Epithelial cell of esophagus (primary cell): ENCODE data around the gene ANO6.

Experiments
- DNase-seq: peaks from one replicate; pipeline ENCODE4 v3.0.0; 2010; ENCODE audit warnings: low read depth
- H3K4me3 ChIP-seq: 2 replicates; pipeline ENCODE4 v1.5.1; 2011; ENCODE audit warnings: mild to moderate bottlenecking, low read length, control low read depth
- TF ChIP-seq, protein P1 (sequence below): IDR thresholded peaks from 2 replicates; pipeline ENCODE4 v1.5.1; 2011; ENCODE audit warnings: low read depth, mild to moderate bottlenecking, low read length, control low read depth, inconsistent platforms; ENCODE audit not compliant: insufficient read depth; ENCODE audit errors: missing control alignments

ANO6 gene

DNA sequence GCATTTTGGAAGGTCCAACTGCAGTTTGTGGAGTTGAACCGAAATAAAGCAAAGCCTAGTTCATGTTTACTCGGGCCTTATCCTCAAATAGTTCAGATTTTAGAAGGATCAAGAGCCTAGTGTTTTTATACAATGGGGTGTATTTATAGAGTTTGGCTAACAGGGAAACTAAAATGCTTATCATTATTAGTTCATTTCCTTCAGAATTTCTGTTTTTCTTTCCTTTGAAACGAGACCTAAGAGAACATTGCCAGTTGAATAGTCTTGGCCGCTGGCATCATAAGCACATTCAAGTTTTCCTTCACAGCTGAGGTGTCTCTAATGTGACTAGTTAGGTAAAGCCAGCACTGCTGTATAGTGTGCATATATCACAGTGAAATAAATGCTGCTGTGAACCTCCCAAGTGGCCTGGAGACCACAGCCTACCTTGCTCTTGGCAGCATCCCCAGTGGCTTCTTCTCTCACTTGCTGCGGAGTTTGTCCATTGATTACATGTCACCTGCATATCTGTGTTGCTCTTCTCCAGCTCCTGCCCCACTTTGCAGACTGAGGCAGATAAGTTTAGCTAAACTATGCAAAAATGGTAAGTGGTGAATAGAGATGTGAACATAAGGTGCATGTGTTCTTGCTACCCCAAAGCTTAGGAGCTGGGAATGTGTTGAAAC, 88.8 kb downstream of the ANO6 start:
- no peak for DNase-seq
- H3K4me3 ChIP-seq, result no peak overlapping the region

DNA sequence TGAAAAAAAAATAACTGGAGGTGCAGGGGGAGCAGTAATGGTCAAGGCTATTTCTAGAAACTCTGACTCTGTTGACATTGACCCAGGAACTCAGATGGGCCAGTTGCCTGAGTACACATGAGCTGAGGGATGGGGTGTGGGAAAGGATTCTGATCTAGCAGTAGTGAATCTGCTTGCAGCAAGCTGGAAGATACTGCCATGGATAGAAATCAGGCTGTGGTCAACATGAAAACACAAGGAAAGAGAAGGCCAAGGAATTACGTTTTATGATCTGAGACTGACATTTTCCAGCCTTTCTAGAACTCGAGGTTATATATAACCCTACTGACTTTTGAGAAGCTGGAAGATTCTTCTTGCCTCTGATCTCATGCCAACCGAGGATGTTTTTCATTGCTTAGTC, 90.0 kb downstream of the ANO6 start:
- no peak for DNase-seq
- TF ChIP-seq, protein P1, sequence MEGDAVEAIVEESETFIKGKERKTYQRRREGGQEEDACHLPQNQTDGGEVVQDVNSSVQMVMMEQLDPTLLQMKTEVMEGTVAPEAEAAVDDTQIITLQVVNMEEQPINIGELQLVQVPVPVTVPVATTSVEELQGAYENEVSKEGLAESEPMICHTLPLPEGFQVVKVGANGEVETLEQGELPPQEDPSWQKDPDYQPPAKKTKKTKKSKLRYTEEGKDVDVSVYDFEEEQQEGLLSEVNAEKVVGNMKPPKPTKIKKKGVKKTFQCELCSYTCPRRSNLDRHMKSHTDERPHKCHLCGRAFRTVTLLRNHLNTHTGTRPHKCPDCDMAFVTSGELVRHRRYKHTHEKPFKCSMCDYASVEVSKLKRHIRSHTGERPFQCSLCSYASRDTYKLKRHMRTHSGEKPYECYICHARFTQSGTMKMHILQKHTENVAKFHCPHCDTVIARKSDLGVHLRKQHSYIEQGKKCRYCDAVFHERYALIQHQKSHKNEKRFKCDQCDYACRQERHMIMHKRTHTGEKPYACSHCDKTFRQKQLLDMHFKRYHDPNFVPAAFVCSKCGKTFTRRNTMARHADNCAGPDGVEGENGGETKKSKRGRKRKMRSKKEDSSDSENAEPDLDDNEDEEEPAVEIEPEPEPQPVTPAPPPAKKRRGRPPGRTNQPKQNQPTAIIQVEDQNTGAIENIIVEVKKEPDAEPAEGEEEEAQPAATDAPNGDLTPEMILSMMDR, result no peak
- no peak overlapping the region for H3K4me3 ChIP-seq

More for the DNA sequence above, 88.8 kb downstream of the ANO6 start:
- TF ChIP-seq, protein P1, result no peak

DNA sequence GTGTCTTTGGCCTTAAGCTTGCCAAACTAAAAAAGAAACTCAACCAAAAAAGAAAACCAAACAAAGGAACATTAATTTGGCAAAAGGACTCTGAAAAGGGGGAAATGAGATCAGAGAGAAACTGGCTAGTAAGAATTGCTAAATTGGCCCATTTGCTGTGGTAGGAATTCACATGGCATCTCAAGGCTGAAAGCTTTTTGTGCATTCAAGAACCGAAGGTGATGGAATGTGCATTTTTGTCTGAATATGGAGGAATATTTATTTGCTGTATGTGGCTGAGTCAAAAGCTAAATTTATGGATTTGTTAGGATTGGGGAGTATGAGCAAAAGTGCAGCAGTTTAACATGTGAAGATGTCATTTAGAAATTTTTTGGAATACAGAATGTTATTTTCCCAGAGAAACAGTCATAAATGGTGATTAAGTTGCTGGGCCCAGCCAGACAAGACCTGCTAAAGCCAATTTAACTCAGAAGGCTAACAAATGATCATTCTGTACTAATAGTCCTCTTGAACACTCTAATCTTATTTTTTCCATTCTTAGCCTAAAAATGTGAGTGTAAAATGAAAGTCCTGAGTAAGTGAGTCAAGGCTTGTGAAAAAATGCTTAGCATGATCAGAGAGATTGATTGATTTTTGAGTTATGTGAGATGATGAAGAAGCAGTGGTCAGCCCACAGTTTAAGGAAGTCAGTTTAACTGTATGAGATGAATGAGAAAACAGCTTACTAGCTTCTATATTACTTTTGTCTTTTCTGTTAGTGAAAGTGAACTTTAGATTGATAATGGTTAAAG, 94.1 kb downstream of the ANO6 start:
- TF ChIP-seq, protein P1, result no peak
- no peak for DNase-seq
- no peak overlapping the region for H3K4me3 ChIP-seq

DNA sequence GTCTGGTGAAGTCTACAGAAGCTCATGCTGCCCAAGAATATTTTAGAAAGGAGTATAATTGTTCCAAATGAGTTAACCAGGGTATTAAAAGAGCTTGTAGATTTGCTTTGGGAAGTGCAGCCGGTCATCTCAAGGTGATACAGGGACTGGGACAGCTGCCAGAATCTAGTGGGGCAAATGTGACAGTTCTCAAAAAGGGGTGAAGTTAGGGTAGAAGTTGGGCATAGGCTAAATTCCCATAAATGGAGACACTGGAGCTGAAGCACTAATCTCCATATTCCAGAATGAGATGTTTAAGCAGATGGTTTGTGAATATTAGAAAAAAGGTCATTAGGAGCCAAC, 94.7 kb downstream of the ANO6 start:
- DNase-seq, result no peak
- TF ChIP-seq, protein P1, result no peak
- H3K4me3 ChIP-seq, result no peak overlapping the region

DNA sequence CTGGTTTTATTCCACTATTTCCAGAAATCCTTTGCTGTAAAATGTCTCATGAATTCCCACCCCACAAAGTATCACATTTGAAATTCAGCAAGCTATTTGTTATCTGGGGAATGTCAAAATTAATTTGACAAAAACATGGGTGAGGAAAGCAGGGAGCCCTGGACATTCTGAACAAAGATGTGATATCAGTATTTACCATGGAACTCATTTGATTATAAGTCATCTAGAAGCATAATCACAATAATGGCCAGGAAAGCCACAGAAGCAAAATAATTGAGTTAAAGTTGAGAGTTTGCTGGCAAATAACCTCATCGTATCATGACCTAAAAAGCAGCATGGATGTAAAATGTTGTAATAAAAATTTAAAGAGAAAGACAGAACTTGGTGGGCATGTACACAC, 96.1 kb downstream of the ANO6 start:
- TF ChIP-seq, protein P1, result no peak
- no peak overlapping the region for H3K4me3 ChIP-seq
- DNase-seq, result no peak

DNA sequence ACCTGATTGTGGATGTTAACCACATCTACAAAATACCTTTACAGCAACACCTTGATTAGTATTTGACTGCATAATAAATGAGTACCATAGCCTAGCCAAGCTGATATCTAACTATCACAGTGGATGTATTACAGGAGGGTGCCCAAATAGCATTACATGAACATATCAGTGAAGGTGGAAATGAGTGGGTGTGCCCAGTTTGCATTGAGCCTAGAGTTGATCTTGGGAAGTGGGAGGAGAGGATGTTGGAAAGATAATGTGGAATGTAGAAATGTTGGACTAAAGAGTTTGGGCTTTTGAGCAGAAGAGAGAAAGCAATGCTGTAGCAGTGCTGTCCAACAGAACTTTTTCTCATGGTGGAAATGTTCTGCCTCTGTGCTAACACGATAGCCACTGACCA, 98.9 kb downstream of the ANO6 start:
- DNase-seq, result no peak
- H3K4me3 ChIP-seq, result no peak overlapping the region
- TF ChIP-seq, protein P1, result no peak
